Osteocyte (in vitro differentiated cells): Measurements from ENCODE around the gene TRIM24. TPM values are rescaled to one million over a fixed set of nuclear protein-coding genes. Genes with fewer than 3 reads are reported as not detected.

Source experiments
- DNase-seq: peaks from one replicate; pipeline ENCODE4 v3.0.0; 2021; ENCODE audit warnings: mixed read lengths; ENCODE audit not compliant: unreplicated experiment; ENCODE audit errors: extremely low spot score
- H3K27ac Mint-ChIP-seq: one replicate; pipeline ENCODE4 v1.8.0; 2021; ENCODE audit warnings: mild to moderate bottlenecking, mixed read lengths; ENCODE audit not compliant: unreplicated experiment
- H3K27me3 Mint-ChIP-seq: one replicate; pipeline ENCODE4 v1.8.0; 2021; ENCODE audit warnings: mixed read lengths; ENCODE audit not compliant: unreplicated experiment
- H3K36me3 Mint-ChIP-seq: one replicate; pipeline ENCODE4 v1.8.0; 2021; ENCODE audit warnings: mixed read lengths; ENCODE audit not compliant: unreplicated experiment
- H3K4me1 Mint-ChIP-seq: one replicate; pipeline ENCODE4 v1.8.0; 2021; ENCODE audit warnings: mixed read lengths; ENCODE audit not compliant: unreplicated experiment
- H3K4me3 Mint-ChIP-seq: one replicate; pipeline ENCODE4 v1.8.0; 2021; ENCODE audit warnings: mild to moderate bottlenecking, moderate library complexity, mixed read lengths; ENCODE audit not compliant: unreplicated experiment
- H3K9me3 Mint-ChIP-seq: one replicate; pipeline ENCODE4 v1.8.0; 2021; ENCODE audit warnings: mixed read lengths; ENCODE audit not compliant: unreplicated experiment
- CTCF ChIP-seq: fragments of 200-600 bp; sonication (generic); IDR thresholded peaks from 2 replicates; pipeline ENCODE4 v1.5.0; 2021; ENCODE audit warnings: antibody characterized with exemption, mild to moderate bottlenecking, moderate library complexity
- total RNA-seq: library from RNA; stranded (reverse); gene quantifications from 2 replicates; pipeline ENCODE4 v1.2.1, GENCODE V29; 2021

TRIM24 gene
- total RNA-seq, 1 donor from 2014 or later, result 23.1 TPM

DNA sequence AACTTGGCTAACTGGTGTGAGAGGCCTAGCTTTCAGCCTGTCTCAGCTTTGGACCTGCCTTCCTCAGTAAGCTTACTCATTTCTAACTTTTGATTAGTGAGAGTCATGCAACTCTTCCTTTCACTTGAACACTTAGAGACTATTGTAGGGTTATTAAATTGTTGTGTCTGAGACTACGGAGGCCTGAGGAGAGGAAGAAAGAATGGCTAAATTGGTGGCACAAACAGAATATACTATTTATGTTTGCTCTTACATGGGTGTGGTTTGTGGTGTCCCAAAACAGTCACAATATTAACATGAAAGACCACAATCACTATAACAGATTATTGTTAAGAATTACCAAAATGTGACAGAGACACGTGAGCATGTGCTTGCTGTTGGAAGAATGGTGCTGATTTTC, 82.1 kb downstream of the TRIM24 start:
- no peak overlapping the region for H3K27ac Mint-ChIP-seq
- no peaks in the 10 kb centered on the region for H3K27me3 Mint-ChIP-seq
- no peak for DNase-seq
- H3K4me3 Mint-ChIP-seq, result no peak overlapping the region
- TF ChIP-seq CTCF, result no peak
- peaks cover 11% of the 10 kb centered on the region for H3K9me3 Mint-ChIP-seq
- peaks cover 63% of the 10 kb centered on the region for H3K36me3 Mint-ChIP-seq
- H3K4me1 Mint-ChIP-seq, result peaks cover 14% of the 10 kb centered on the region

- no peak for DNase-seq
- TF ChIP-seq CTCF, result no peak
- Mint-ChIP-seq H3K36me3 (peaks cover 69% of the 10 kb centered on the region), H3K4me3 (no peak overlapping the region), H3K4me1 (peaks cover 8% of the 10 kb centered on the region), H3K9me3 (peaks cover 11% of the 10 kb centered on the region), H3K27me3 (no peaks in the 10 kb centered on the region), H3K27ac (no peak overlapping the region)
Measured at GRCh38 chr7:138543739-138544138, 83.7 kb downstream of the TRIM24 start.

- no peak overlapping the region for H3K4me3 Mint-ChIP-seq
- TF ChIP-seq CTCF, result no peak
- peaks cover 2% of the 10 kb centered on the region for H3K4me1 Mint-ChIP-seq
- no peaks in the 10 kb centered on the region for H3K27me3 Mint-ChIP-seq
- peaks cover 11% of the 10 kb centered on the region for H3K9me3 Mint-ChIP-seq
- no peak for DNase-seq
- peaks cover 69% of the 10 kb centered on the region for H3K36me3 Mint-ChIP-seq
- no peak overlapping the region for H3K27ac Mint-ChIP-seq
Measured at GRCh38 chr7:138545123-138545522, 85.1 kb downstream of the TRIM24 start.

GRCh38 chr7:138546064-138546619, 86.1 kb downstream of the TRIM24 start:
- peaks cover 66% of the 10 kb centered on the region for H3K36me3 Mint-ChIP-seq
- no peak overlapping the region for H3K27ac Mint-ChIP-seq
- H3K4me3 Mint-ChIP-seq, result no peak overlapping the region
- no peaks in the 10 kb centered on the region for H3K27me3 Mint-ChIP-seq
- DNase-seq, result no peak
- TF ChIP-seq CTCF, result no peak
- H3K4me1 Mint-ChIP-seq, result peaks cover 2% of the 10 kb centered on the region
- H3K9me3 Mint-ChIP-seq, result peaks cover 8% of the 10 kb centered on the region

GRCh38 chr7:138546829-138547228, 86.8 kb downstream of the TRIM24 start:
- Mint-ChIP-seq H3K27ac (no peak overlapping the region), H3K36me3 (peaks cover 64% of the 10 kb centered on the region), H3K4me1 (peaks cover 2% of the 10 kb centered on the region), H3K27me3 (no peaks in the 10 kb centered on the region), H3K4me3 (no peak overlapping the region), H3K9me3 (peaks cover 8% of the 10 kb centered on the region)
- no peak for DNase-seq
- TF ChIP-seq CTCF, result no peak
